ENCODE measurements around the gene PNPLA2.

PNPLA2 gene

GRCh38 chr11:773425-773824 is 45.3 kb upstream of the PNPLA2 start:
- no peak for DNase-seq (ENCODE audit: low read depth)
- no peak for TF ChIP-seq CTCF (conservative IDR thresholded peaks at IDR 0.05; ENCODE audit: low read length)
- no peak overlapping the region for H3K4me3 ChIP-seq (ENCODE audit: low read length)

DNA sequence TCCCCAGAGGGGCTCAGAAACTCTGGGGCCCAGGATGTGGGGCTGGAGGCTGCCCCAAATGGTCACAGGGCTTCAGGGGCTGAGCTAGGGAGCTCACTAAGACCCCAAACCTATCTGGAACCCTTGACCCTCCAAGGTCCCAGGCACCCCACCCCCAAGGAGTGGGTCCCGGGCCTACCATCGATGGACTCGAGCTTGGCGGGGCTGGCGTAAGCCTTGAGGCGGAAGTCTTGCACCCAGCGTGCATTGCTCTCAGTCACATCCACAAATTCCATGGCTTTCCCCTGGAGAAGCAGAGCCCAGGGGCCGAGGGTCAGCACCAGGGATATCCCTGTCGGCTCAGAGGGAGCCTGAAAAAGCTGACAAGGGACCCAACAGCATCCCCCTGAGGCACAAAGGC is 44.9 kb upstream of the PNPLA2 start:
- no peak for DNase-seq (ENCODE audit: low read depth)
- H3K4me3 ChIP-seq (ENCODE audit: low read length), result no peak overlapping the region
- TF ChIP-seq CTCF (conservative IDR thresholded peaks at IDR 0.05; ENCODE audit: low read length), result no peak

DNA sequence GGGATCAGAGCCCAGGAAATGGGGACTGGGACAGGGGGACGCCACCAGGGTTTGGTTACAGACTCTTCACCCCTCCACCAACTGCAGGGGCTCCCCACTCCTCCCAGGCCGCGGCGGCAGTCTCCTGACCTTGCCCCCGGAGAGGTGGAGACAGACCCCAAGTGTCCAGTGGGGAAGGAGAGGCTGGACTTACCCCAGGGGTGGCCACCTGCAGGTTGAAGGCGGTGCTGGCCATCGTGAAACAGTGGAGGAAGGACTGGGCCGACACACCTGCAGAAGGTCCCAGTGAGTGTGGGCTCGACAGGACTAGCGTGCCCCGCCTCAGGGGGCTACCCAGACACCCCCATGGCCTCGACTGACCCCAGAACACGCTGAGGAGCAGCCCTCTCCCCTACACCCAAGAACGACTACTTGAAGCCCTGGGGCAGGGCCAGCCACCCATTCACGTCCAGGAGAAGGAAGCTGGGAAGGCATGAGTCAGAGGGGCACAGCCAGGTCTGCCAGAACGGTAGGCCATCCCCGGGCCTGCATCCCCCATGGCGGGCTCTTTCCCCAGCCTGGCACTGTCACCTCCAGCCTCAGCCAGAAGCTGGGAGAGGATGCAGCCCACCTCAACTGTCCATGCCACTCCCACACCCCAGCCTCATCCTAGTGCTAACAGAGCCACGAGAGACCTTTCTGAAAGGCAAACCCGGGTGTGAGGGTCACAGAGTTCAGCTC is 43.7 kb upstream of the PNPLA2 start:
- H3K4me3 ChIP-seq (ENCODE audit: low read length), result peak overlapping the region; percentile 82
- TF ChIP-seq CTCF (conservative IDR thresholded peaks at IDR 0.05; ENCODE audit: low read length), result no peak
- DNase-seq (ENCODE audit: low read depth), result peak; percentile 22

GRCh38 chr11:776263-776560 is 42.5 kb upstream of the PNPLA2 start:
- no peak for TF ChIP-seq CTCF (conservative IDR thresholded peaks at IDR 0.05; ENCODE audit: low read length)
- no peak for DNase-seq (ENCODE audit: low read depth)
- peak overlapping the region; percentile 82 for H3K4me3 ChIP-seq (ENCODE audit: low read length)

DNA sequence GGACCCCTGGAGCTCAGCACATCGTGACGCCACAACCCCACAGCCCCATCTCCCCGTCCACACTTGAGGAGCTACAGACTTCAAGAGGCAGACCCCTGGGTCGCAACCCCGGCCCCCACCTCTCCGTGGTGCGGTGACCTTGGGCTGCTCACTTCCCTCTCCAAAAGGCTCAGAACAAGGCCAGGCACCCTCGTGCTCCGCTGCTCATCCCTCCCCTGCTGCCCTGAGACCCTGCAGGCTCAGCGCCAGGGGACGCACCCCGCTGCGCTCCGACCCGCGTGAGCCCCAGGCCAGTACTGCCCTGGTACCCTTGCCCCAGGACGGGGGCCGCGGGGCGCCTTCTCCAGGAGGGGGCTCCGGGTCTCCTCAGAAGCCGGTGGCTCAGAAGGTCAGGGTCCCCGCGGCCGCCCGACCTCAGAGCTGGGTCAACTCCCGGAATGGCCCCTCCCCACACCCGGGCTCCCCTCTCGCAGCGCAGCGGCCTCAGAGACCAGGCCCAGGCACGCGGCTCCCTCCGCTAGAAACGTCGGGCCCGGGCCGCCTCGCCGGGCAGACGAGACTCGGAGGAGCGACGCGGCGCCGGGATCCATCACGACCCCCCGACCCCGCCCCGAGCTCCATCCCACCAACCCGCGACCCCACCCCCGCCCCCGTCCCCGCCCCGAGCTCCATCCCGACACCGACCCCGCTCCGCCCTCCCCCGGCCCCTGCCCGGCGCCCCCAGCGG is 42.0 kb upstream of the PNPLA2 start:
- no peak for DNase-seq (ENCODE audit: low read depth)
- H3K4me3 ChIP-seq (ENCODE audit: low read length), result peak overlapping the region; percentile 82
- no peak for TF ChIP-seq CTCF (conservative IDR thresholded peaks at IDR 0.05; ENCODE audit: low read length)

- H3K4me3 ChIP-seq (ENCODE audit: low read length), result peak within 1 kb of the TSS; percentile 82
- DNase-seq (ENCODE audit: low read depth), result peak; percentile 78
- TF ChIP-seq CTCF (conservative IDR thresholded peaks at IDR 0.05; ENCODE audit: low read length), result no peak
Observed at GRCh38 chr11:777288-778255, 41.1 kb upstream of the PNPLA2 start, which contains the start of gene GATD1. Gene GATD1, minus strand, starts transcription at chr11:777487. Its CDS starts 25 bp downstream, at chr11:777462.
